GM19468 (cell line): ENCODE results near the gene SLC38A1.
"Not testable (repeated sequence)": the region's sequence is repeated elsewhere in the genome, so short reads cannot be mapped to it uniquely, and the experiment has no call there.

ENCODE experiments used
- ATAC-seq: cut with Tn5 transposase; IDR thresholded peaks from one replicate; pipeline ENCODE4 v1.9.1; 2021; ENCODE audit warnings: mild to moderate bottlenecking, moderate library complexity, moderate number of reproducible peaks; ENCODE audit not compliant: unreplicated experiment; ENCODE audit errors: extremely low read depth

The SLC38A1 gene

DNA sequence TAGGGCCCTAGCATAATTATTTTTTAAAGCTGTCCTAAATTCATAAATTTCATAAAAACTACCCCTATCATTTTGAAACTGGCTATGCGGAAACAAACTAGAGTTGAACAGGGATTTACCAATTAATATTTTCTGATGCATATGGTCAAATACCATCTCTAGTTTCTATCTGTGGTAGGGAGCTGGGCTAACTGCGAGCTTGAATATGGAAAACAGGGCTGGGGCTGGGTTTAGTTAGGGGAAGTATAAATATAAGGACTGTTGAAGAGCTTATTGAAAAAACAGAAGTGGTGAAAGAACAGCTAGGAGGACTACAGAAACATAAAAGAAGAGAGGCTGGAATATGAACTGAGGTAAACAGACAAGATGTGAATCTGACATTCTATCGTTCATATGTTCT is 91.8 kb downstream of the SLC38A1 start:
- no peak for ATAC-seq

GRCh38 chr12:46174919-46175318 is 93.9 kb downstream of the SLC38A1 start:
- no peak for ATAC-seq

- no peak for ATAC-seq
These were observed 94.7 kb downstream of the SLC38A1 start for GRCh38 chr12:46174061-46174662.

DNA sequence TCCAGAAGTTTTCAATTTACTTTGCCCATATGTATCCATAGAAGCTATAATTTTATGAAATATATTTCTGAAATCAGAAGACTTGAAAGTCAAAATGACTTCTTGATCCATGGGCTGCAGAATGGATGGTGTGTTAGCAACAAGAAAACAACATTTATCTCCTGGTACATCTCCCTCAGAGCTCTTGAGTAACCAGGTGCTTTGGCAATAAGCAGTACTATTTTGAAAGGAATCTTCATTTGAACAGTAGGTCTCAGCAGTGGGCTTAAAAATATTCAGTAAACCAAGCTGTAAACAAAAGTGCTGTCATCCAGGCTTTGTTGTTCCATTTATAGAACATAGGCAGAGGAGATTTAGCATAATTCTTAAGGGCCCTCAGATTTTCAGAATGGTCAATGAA is 100.4 kb downstream of the SLC38A1 start:
- ATAC-seq, result no peak

DNA sequence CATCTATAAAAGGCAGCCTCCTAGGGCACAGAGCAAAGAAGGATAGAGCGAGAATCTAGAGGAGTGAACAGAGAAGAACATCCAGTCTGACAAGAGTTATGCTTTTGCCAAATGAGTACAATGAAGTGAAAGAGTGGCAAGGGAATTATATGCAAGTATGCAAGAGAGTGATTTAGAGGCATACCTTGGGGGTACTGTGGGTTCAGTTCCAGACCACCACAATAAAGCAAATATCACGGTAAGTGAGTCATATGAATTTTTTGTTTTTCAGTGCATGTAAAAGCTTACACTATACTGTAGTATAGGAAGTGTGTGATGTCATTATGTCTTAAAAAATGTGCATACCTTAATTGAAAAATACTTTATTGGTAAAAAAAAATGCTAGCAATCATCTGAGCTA is 101.4 kb downstream of the SLC38A1 start:
- no peak for ATAC-seq

DNA sequence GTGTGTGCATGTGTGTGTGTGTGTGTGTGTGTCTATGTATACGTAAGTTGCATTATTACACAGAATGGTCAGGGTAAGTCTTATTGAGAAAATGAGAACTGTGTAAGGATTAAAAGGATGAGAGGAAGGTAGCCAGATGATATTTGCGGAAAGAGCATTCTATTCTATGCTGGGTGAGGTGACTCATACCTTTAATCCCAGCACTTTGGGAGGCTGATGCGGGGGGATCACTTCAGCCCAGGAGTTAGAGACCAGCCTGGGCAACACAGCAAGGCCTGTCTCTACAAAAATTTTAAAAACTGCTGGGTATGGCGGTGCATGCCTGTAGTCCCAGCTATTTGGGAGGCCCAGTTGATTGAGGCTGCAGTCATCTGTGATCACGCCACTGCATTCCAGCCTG is 103.7 kb downstream of the SLC38A1 start:
- no peak for ATAC-seq

- ATAC-seq, result no peak
These were observed 104.6 kb downstream of the SLC38A1 start for GRCh38 chr12:46164186-46164761.

DNA sequence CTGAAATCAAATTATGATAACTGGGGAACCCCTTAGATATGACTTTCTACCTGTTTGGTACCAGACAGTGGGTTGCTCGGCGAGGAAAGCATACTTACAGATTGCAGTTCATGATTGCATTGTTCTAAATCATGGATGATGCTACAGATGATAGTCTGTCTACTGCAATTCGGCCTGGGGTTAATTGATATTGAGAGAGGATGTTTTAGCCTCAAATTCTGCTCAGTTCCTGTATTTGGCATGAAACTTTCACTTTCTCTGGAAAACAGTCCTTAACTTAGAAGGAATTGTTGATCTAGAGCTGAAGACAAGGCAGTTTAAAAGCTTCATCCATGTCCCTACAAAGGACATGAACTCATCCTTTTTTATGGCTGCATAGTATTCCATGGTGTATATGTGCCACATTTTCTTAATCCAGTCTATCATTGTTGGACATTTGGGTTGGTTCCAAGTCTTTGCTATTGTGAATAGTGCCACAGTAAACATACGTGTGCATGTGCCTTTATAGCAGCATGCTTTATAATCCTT is 106.2 kb downstream of the SLC38A1 start:
- not testable (repeated sequence) for ATAC-seq

DNA sequence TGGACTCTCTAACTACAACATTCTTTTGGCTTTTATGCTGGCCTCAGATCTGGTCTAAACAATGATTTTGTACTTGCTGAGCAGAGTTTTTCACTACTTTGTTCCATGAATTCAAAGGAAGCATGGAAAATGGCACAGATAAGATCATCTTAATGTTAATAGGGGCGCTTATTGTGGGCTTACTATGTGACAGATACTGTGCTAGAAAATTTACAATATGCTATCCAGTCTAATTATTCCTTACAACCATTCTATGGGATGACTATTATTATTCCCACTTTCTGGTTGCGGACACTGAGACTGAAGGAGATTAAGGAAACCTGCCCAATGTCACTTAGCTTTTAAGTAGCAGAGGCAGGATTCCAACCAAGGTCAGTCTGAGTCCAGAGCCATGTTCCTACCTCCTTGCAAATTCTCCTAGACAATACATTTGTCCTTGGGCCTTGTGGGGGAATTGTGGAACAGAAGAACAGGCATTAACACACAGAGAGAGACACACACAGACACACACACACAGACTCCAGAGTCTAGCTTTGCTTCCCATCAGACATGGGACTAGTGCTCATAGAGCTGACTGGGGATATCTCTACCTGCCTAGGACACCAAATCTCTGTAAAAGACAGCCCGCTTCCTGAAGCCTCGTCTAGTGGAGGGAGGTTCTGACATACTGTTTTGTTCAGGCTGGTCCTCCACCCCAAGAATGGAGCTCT is 107.7 kb downstream of the SLC38A1 start:
- no peak for ATAC-seq

DNA sequence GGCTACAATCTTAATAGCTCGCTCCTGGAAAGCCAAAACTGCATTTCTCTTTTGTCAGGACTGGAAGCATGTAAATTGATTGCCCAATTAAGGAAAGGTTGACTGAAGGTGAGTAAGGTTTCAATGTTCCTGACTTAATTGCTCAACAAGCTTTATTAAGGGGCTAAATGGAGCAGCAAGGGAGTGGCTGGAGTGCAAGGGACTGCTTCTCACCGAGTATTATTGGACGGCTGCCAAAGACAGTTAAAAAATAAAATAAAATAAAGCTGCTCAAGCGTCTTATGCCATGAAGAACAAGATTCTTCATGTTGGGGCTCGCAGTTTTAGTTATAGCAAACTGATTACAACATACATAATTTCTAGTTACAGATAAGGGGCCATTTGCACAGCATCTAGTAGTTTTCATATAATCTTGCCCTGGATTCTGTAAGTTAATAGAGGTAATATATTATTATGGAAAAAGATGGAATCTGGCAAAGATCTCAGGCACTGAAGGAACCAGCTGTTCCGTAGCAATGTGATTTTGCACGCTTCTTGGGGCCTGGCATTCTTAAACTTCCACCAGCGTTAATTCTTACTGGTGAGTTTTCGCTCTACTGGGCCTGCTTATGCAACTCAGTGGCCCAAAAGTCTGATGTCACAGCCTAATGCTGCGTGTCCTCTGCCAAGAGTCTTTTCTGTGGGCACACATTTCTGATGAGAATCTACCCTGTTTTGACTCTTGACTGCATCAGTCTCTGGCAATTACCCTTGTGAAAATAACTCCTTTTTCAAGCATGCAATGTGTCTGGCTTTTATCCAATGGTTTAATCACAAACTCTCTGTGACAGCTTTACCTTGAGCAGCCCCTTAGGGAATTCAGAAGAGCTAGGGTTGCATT is 108.5 kb downstream of the SLC38A1 start:
- ATAC-seq, result no peak

GRCh38 chr12:46159309-46159901 is 109.4 kb downstream of the SLC38A1 start:
- ATAC-seq, result no peak

- no peak for ATAC-seq
These were observed 110.3 kb downstream of the SLC38A1 start for GRCh38 chr12:46158501-46158900.

DNA sequence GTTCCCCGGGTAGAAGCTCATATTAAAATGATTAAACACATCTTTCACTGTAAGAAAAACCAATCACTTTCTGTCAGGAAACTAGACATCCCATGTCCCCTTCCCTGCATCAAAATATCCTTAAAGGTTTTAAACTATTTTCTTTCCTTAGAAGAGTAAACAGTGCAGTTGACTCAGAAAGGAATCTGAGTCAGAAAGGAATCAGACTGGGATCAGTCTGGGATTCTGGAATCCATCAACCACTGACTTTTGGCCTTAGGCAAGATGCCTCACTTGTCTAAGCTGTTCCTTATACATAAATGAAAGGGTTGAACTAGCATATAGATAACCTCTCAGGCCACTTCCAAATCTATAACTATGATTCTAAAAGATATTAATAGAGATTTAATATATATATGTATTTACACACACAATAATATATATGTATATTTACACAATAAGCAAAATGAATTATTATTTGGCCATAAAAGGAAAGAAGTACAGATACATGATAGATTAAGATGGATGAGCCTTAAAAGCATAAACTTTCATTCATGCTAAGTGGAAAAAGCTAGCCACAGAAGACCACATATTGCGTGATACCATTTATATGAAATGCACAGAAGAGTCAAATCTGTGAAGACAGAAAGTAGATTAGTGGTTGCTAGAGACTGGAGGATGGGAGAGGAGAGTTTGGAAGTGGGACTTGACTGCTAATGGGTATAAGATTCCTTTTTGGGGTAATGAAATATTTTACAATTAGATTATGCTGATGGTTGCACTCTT is 114.4 kb downstream of the SLC38A1 start:
- no peak for ATAC-seq

DNA sequence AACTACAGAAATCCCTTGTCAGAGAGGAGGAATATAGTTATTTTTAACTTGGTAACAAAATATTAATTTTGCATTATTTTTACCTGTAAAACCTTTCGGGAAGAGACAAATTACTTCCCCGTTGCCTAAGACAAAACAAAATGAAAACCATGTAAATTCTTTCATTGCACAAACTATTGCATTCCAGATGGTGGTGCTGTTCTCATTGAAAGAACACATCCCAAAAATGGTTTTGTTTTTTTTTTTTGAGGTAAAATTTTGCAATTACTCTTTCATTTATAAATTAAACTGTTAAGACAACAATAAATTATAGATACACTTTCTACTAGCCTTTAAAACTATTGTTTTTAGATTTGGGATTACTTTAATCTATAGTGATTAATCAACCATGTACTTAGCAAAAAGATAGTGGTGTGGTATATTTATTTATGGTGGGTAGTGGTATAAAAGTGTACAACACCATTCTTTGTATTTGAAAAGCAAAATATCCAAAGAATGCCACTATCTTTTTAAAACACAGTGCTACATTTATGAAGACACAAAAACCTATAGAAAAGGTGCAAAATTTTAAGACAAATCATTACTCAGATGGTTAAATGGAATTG is 115.5 kb downstream of the SLC38A1 start:
- no peak for ATAC-seq

DNA sequence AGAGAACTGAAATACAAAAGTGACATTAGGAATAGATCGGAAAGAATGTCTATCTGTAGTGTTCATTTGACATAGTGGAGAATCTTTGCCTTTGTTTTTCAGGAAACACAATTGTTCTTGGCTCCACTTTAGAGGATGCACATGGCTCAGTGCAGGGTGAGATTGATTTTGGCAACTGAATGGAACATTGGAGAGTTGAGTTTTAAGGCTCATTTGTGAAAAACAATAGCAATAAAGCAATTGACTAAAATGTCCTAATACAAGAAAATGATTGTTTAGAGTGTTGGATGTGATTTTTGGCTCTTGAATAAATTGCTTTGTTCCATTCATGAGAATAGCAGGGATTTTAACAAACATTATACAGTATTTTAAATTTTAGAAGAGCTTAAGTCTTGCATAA is 116.4 kb downstream of the SLC38A1 start:
- ATAC-seq, result no peak

GRCh38 chr12:46150735-46151134 is 118.1 kb downstream of the SLC38A1 start:
- ATAC-seq, result no peak

GRCh38 chr12:46149905-46150304 is 118.9 kb downstream of the SLC38A1 start:
- no peak for ATAC-seq

DNA sequence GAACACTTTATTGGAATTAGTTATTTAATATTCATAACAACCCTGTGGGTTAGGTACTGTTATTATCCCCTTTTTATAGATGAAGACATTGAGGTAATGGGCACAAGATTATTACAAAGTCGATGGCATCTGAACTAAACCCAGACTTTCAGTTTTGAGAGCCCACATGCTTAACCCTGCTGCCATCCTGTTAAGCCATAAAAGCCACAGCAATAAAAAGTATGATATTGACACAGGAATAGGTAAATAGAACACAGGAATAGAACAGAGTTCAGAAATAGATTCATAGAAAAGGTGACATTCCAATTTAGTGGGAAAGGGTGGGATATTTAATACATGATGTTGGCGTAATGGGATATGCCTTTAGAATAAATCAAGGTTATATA is 119.8 kb downstream of the SLC38A1 start:
- ATAC-seq, result no peak
